Uterine smooth muscle cell (primary cell): ENCODE results near the gene DYNLT2. TPM values are rescaled to one million over a fixed set of nuclear protein-coding genes. Genes with fewer than 3 reads are reported as not detected.

ENCODE experiments used
- total RNA-seq: library from RNA; depleted of rRNA; stranded (reverse); fragments of >200 nt; gene quantifications from 2 replicates; pipeline ENCODE4 v1.2.3, GENCODE V29; 2014

DYNLT2 gene, protein sequence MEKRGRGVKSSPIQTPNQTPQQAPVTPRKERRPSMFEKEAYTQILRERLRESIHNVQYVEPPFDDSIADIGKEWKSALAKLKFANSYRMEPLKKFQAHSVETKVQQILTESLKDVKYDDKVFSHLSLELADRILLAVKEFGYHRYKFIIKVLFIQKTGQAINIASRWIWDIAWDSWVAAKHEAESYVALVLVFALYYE
- 1.5 and 2.0 TPM in 2 replicates for total RNA-seq

DNA sequence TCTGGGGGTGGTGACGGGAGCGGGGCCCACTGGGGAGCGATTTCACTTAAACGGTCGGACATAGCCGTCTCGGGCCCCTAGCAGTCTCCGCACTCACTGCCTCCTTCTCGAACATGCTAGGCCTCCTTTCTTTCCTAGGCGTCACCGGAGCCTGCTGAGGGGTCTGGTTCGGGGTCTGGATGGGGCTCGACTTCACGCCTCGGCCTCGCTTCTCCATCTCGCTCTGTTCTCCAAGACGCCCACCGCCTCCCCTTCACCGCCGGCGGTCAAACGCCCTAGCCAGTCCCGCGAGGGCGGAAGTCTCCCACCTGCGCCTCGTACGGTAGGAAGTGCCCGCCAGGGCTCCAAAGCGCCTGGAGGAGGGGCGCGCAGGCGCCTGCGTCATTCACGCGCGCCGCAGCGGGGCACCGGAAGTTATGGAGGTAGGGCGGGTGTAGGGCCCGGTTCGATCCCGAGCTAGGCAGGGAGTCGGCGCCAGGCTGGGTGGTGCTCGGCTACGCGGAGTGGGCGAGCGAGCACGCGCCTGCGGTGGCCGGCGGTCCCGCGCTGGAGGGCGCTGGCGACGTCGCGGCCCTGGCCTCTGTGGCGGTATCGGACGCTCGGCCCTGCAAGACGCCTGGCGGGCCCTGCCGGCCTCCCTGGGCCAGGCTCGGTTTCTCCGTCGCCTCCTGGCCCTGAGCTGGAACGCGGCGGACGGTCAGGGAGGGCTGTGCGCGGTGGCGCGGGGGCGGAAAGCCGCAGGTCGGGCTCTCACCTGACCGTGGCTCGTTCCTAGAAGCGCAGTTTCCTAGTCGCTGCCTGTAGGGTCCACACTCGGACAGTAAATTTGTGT is at the start of gene DYNLT2, which contains the start of gene ERMARD:
Gene DYNLT2, minus strand, starts transcription at position 331 of the 832 bp plus-strand sequence. Its CDS starts 114 bp downstream, at position 217.
Gene ERMARD, plus strand, starts transcription at position 381 of the 832 bp plus-strand sequence. Its CDS starts 36 bp downstream, at position 417.

GRCh38 chr6:169724494-169725124 is 26.8 kb downstream of the DYNLT2 start, which contains the start of gene PHF10:
TSS of gene PHF10 (minus strand) at chr6:169724500. CDS start at chr6:169723931, 569 bp downstream.

GRCh38 chr6:169701954-169702839 is 49.2 kb downstream of the DYNLT2 start, which contains the start of the genes C6orf120 and WDR27:
TSS of gene C6orf120 (plus strand) at chr6:169702126. CDS start at chr6:169702460, 334 bp downstream.
TSS of gene WDR27 (minus strand) at chr6:169702029. CDS start at chr6:169689005, 13,024 bp downstream.

Other genes with a start within 250 kb of the DYNLT2 start
- gene WDR27, start 49.5 kb downstream of the DYNLT2 start, total RNA-seq, result 27.1 and 28.1 TPM in 2 replicates
- gene C6orf120, start 49.4 kb downstream of the DYNLT2 start, total RNA-seq, result 44.2 and 50.4 TPM in 2 replicates
- gene PHF10, start 27.1 kb downstream of the DYNLT2 start, total RNA-seq, result 12.2 and 17.5 TPM in 2 replicates
- gene ERMARD, start 50 bp upstream of the DYNLT2 start, total RNA-seq, result 28.6 TPM in 2 replicates